DND-41 (cell line): ENCODE results near the gene CUBN.
A peak's percentile ranks its signal among the peaks of the same experiment; 100 is the strongest.

ENCODE experiments used
- ATAC-seq: fragments of 200-7000 bp; cut with Tn5 transposase; 3 replicates; pipeline ENCODE4 v1.9.1; 2021; ENCODE audit warnings: low read depth; ENCODE audit not compliant: insufficient read depth
- DNase-seq: peaks from one replicate; pipeline ENCODE4 v3.0.0-alpha.2; 2020
- H2AFZ ChIP-seq: 2 replicates; pipeline ENCODE4 v1.6.0; 2012; ENCODE audit warnings: low read depth, low read length
- H3K27ac ChIP-seq: 2 replicates; pipeline ENCODE4 v1.5.1; 2012; ENCODE audit warnings: low read length, inconsistent platforms
- H3K27me3 ChIP-seq: fragments of 200-600 bp; sonication (generic); 2 replicates; pipeline ENCODE4 v1.6.0; 2012; ENCODE audit warnings: low read length, mild to moderate bottlenecking, inconsistent platforms; ENCODE audit not compliant: insufficient read depth, poor library complexity
- H3K36me3 ChIP-seq: 2 replicates; pipeline ENCODE4 v1.5.1; 2012; ENCODE audit warnings: low read length, inconsistent platforms; ENCODE audit not compliant: insufficient read depth
- H3K4me1 ChIP-seq: 2 replicates; pipeline ENCODE4 v1.5.1; 2012; ENCODE audit warnings: mild to moderate bottlenecking, low read length; ENCODE audit not compliant: insufficient read depth
- H3K4me2 ChIP-seq: 2 replicates; pipeline ENCODE4 v1.6.0; 2012; ENCODE audit warnings: mild to moderate bottlenecking, moderate library complexity, low read length, inconsistent platforms; ENCODE audit not compliant: insufficient read depth
- H3K4me3 ChIP-seq, 2 experiments: fragments of 200-600 bp in 1 of 2; shearing (Covaris generic) in 1 of 2; 2 replicates each; pipeline ENCODE4 v1.5.1; 2012 to 2016; ENCODE audit warnings: inconsistent platforms in 2 of 2, low read length in 2 of 2, mild to moderate bottlenecking in 2 of 2, low read depth in 1 of 2, moderate library complexity in 1 of 2
- H3K79me2 ChIP-seq: 2 replicates; pipeline ENCODE4 v1.6.0; 2012; ENCODE audit warnings: low read length, inconsistent platforms; ENCODE audit not compliant: insufficient read depth
- H3K9ac ChIP-seq: 2 replicates; pipeline ENCODE4 v1.6.0; 2012; ENCODE audit warnings: low read depth, mild to moderate bottlenecking, inconsistent platforms, low read length, moderate library complexity
- H3K9me3 ChIP-seq: 2 replicates; pipeline ENCODE4 v1.5.1; 2012; ENCODE audit warnings: low read length, moderate library complexity, mild to moderate bottlenecking, inconsistent platforms; ENCODE audit not compliant: insufficient read depth, severe bottlenecking
- H4K20me1 ChIP-seq: 2 replicates; pipeline ENCODE4 v1.6.0; 2012; ENCODE audit warnings: low read length; ENCODE audit not compliant: insufficient read depth
- CTCF ChIP-seq: IDR thresholded peaks from 2 replicates; pipeline ENCODE4 v1.5.1; 2012; ENCODE audit warnings: borderline replicate concordance, low read length, moderate library complexity, mild to moderate bottlenecking; ENCODE audit not compliant: poor library complexity, severe bottlenecking; ENCODE audit errors: extremely low read depth
- EZH2 ChIP-seq: IDR thresholded peaks from 3 replicates; pipeline ENCODE4 v1.6.1; 2012; ENCODE audit warnings: borderline replicate concordance, low read depth, mild to moderate bottlenecking, moderate library complexity, low read length, inconsistent platforms; ENCODE audit not compliant: severe bottlenecking

The CUBN gene

DNA sequence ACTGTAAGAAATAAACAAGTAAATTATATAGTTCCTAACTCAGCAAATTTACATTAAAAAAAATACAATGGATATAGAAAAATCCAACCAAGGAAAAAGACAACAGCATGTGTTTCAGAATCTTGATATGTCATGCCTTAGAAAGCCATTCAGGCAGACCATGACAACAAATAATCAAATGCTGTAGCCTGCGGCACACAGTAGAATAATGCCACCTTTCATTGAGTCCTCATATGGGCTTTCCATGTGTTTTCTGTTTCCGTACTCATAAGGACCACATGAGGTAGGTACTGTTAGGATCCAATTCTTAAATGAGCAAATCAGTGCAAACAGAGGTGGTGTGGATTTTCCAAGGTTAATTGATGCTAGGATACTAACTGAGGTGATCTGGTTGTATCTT lies 138.6 kb downstream of the CUBN start:
- Histone ChIP-seq H2AFZ (no peak overlapping the region), H4K20me1 (no peaks in the 10 kb centered on the region), H3K9ac (no peak overlapping the region), H3K4me3 (no peak overlapping the region), H3K36me3 (no peaks in the 10 kb centered on the region), H3K4me1 (peaks cover 2% of the 10 kb centered on the region; the same call in 1 of the 2 replicates), H3K27me3 (no peaks in the 10 kb centered on the region), H3K79me2 (no peaks in the 10 kb centered on the region), H3K4me2 (no peak overlapping the region), H3K27ac (no peak overlapping the region), H3K9me3 (no peaks in the 10 kb centered on the region)
- DNase-seq (no peak), ATAC-seq (no peak)
- TF ChIP-seq CTCF (no peak), EZH2 (no peak)

- TF ChIP-seq EZH2 (no peak), CTCF (peak; percentile 13)
- no peaks in the 10 kb centered on the region for H3K4me1 ChIP-seq
- H3K27me3 ChIP-seq = no peaks in the 10 kb centered on the region
- no peak overlapping the region for H3K4me3 ChIP-seq
- H3K9ac ChIP-seq = no peak overlapping the region
- H3K36me3 ChIP-seq = no peaks in the 10 kb centered on the region
- no peaks in the 10 kb centered on the region for H3K79me2 ChIP-seq
- no peaks in the 10 kb centered on the region for H3K9me3 ChIP-seq
- no peak overlapping the region for H3K4me2 ChIP-seq
- no peak for DNase-seq
- H4K20me1 ChIP-seq = no peaks in the 10 kb centered on the region
- no peak overlapping the region for H3K27ac ChIP-seq
- H2AFZ ChIP-seq = no peak overlapping the region
- ATAC-seq = no peak
Measured at GRCh38 chr10:16989826-16990293, 139.8 kb downstream of the CUBN start.

GRCh38 chr10:16988900-16989299 lies 140.7 kb downstream of the CUBN start:
- ATAC-seq = no peak
- Histone ChIP-seq H3K79me2 (no peaks in the 10 kb centered on the region), H3K9ac (no peak overlapping the region), H3K4me1 (no peaks in the 10 kb centered on the region), H3K4me2 (no peak overlapping the region), H4K20me1 (no peaks in the 10 kb centered on the region), H3K27ac (no peak overlapping the region), H2AFZ (no peak overlapping the region), H3K36me3 (no peaks in the 10 kb centered on the region), H3K9me3 (no peaks in the 10 kb centered on the region), H3K4me3 (no peak overlapping the region), H3K27me3 (no peaks in the 10 kb centered on the region)
- TF ChIP-seq CTCF (no peak), EZH2 (no peak)
- no peak for DNase-seq
